HepG2 (cell line): Measurements from ENCODE around the gene NLRC3. TPM values are rescaled to one million over a fixed set of nuclear protein-coding genes. Genes with fewer than 3 reads are reported as not detected.
A peak's percentile ranks its signal among the peaks of the same experiment; 100 is the strongest.

Experiments
- ATAC-seq: fragments of 200-7000 bp; cut with Tn5 transposase; 3 replicates; pipeline ENCODE4 v1.9.1; 2020; ENCODE audit warnings: mild to moderate bottlenecking, moderate library complexity
- BruUV-seq: library from RNA; stranded (reverse); fragments of 400-500 nt; replicated peaks from 2 replicates; lab custom pipeline; 2021; lab: Mats Ljungman, UMichigan
- CTCF ChIA-PET: fragments of 300-600 bp; formaldehyde crosslinking; extraction: SDS; loops from one replicate; lab custom pipeline; 2021; ENCODE audit warnings: low total read pairs, inconsistent platforms, low intra/inter-chr PET ratio; lab: Yijun Ruan, JAX
- POLR2A ChIA-PET: fragments of 350-600 bp; sonication (Branson Sonifier 250); formaldehyde crosslinking; loops from one replicate; lab custom pipeline; 2020; ENCODE audit warnings: antibody characterized with exemption, inconsistent platforms; lab: Yijun Ruan, JAX
- DNase-seq: peaks from one replicate; pipeline ENCODE4 v3.0.0-alpha.2; 2015; ENCODE audit warnings: low spot score
- FAIRE-seq: peaks from 3 replicates; lab custom pipeline; 2011; peaks lifted over from hg19 to GRCh38; lab: Jason Lieb, UNC
- H2AFZ ChIP-seq: one replicate; pipeline ENCODE4 v1.6.1; 2011; ENCODE audit warnings: low read length, inconsistent platforms
- H3K27ac ChIP-seq: fragments of 300-600 bp; 3 replicates; pipeline ENCODE4 v1.8.0; 2011; ENCODE audit warnings: mixed run types, mild to moderate bottlenecking, mixed read lengths, low read length, inconsistent platforms; ENCODE audit not compliant: insufficient read depth; ENCODE audit errors: extremely low read length
- H3K27me3 ChIP-seq, 2 experiments: fragments of 200-600 bp in 1 of 2; 2 replicates in 1 of 2; 3 replicates in 1 of 2; pipeline versions ENCODE4 v1.6.0 to v1.8.0; 2011; ENCODE audit warnings: low read length in 2 of 2, mild to moderate bottlenecking in 2 of 2, moderate library complexity in 2 of 2, inconsistent platforms in 1 of 2; ENCODE audit not compliant: insufficient read depth in 2 of 2, control insufficient read depth in 1 of 2
- H3K36me3 ChIP-seq, 2 experiments: fragments of 200-600 bp in 1 of 2; replicated peaks in 1 of 2; 2 replicates in 1 of 2; 3 replicates in 1 of 2; pipeline versions ENCODE4 v1.5.1 to v1.8.0; 2011; ENCODE audit warnings: low read length in 2 of 2, inconsistent platforms in 1 of 2; ENCODE audit not compliant: insufficient read depth in 2 of 2, control insufficient read depth in 1 of 2
- H3K4me1 ChIP-seq: 2 replicates; pipeline ENCODE4 v1.5.1; 2012; ENCODE audit warnings: low read length, inconsistent platforms; ENCODE audit not compliant: insufficient read depth
- H3K4me2 ChIP-seq: 2 replicates; pipeline ENCODE4 v1.6.0; 2011; ENCODE audit warnings: low read depth, low read length, inconsistent platforms
- H3K4me3 ChIP-seq, 3 experiments: fragments of 200-600 bp in 1 of 3; sonication (generic), shearing (Covaris generic) in 1 of 3; replicated peaks in 1 of 3; 2 replicates each; pipeline ENCODE4 v1.5.1; 2011 to 2016; ENCODE audit warnings: low read length in 3 of 3, inconsistent platforms in 2 of 3, low read depth in 2 of 3, mild to moderate bottlenecking in 2 of 3, control low read depth in 1 of 3, mixed read lengths in 1 of 3; ENCODE audit not compliant: insufficient read depth in 1 of 3
- H3K79me2 ChIP-seq: one replicate; pipeline ENCODE4 v1.6.1; 2011; ENCODE audit warnings: low read length, inconsistent platforms; ENCODE audit not compliant: insufficient read depth
- H3K9ac ChIP-seq: 2 replicates; pipeline ENCODE4 v1.6.0; 2011; ENCODE audit warnings: mild to moderate bottlenecking, low read depth, low read length, inconsistent platforms; ENCODE audit not compliant: insufficient read depth
- H3K9me3 ChIP-seq: 2 replicates; pipeline ENCODE4 v1.5.1; 2012; ENCODE audit warnings: mild to moderate bottlenecking, low read length
- H4K20me1 ChIP-seq: 2 replicates; pipeline ENCODE4 v1.6.0; 2011; ENCODE audit warnings: inconsistent platforms, mild to moderate bottlenecking, low read length, moderate library complexity; ENCODE audit not compliant: insufficient read depth
- ATF7 ChIP-seq, 2 experiments: fragments of 450-650 bp in 1 of 2; sonication (generic) in 1 of 2; formaldehyde crosslinking in 1 of 2; IDR thresholded peaks; 2 replicates each; pipeline versions ENCODE4 v1.4.0 to v1.6.1; 2016 to 2020; ENCODE audit warnings: antibody characterized with exemption in 1 of 2, mild to moderate bottlenecking in 1 of 2, missing genetic modification reagents in 1 of 2
- ATM ChIP-seq: fragments of 450-650 bp; IDR thresholded peaks from 2 replicates; pipeline ENCODE4 v1.7.1; 2017; ENCODE audit warnings: mild to moderate bottlenecking, borderline replicate concordance
- ZNF317 ChIP-seq: sonication (generic); formaldehyde crosslinking; IDR thresholded peaks from 2 replicates; pipeline ENCODE4 v1.5.0; 2020; ENCODE audit warnings: mild to moderate bottlenecking, missing genetic modification reagents
- ZNF629 ChIP-seq: sonication (generic); formaldehyde crosslinking; conservative IDR thresholded peaks from 2 replicates; pipeline ENCODE4 v1.5.0; 2020; ENCODE audit warnings: missing genetic modification reagents
- WGBS: methylation state at CpG from one replicate; pipeline ENCODE4 v1.1.6; 2017; ENCODE audit warnings: low lambda C conversion rate; 5-methylcytosine and 5-hydroxymethylcytosine counted together
- in situ Hi-C: cut with HindIII; loops from 2 replicates; pipeline ENCODE4 v1.10.0; 2017; ENCODE audit warnings: low pct_unique_long_range_greater_than_20kb; ENCODE audit not compliant: extremely low pct_ligation_motif_present
- intact Hi-C: fragments of 100-400 bp; cut with micrococcal nuclease; formaldehyde crosslinking; loops from one replicate; pipeline ENCODE4 v1.10.0; 2022; ENCODE audit not compliant: unreplicated experiment
- polyA plus RNA-seq, 8 experiments: library from polyadenylated mRNA; depleted of rRNA in 3 of 8; stranded (reverse) in 7 of 8; unstranded in 1 of 8; fragments of >200 nt; fragmentation: Illumina TruSeq in 4 of 8; extraction: Trizol in 4 of 8; gene quantifications; 2 replicates each; pipeline versions ENCODE4 v1.2.1 to v1.2.3, GENCODE V29; 2011 to 2016; ENCODE audit warnings: low read depth in 4 of 8, missing spikeins in 1 of 8, mixed read lengths in 1 of 8; ENCODE audit not compliant: insufficient read depth in 1 of 8
- total RNA-seq, 5 experiments: library from RNA; depleted of rRNA; stranded (reverse); fragments of >200 nt; fragmentation: Illumina TruSeq; extraction: Trizol; gene quantifications; 2 replicates each; pipeline ENCODE4 v1.2.3, GENCODE V29; 2016; ENCODE audit warnings: low read depth in 1 of 5
- TF ChIP-seq, protein P1 (sequence below): sonication (generic); formaldehyde crosslinking; IDR thresholded peaks from 2 replicates; pipeline ENCODE4 v1.5.1; 2020; ENCODE audit warnings: missing genetic modification reagents, mild to moderate bottlenecking, borderline replicate concordance

NLRC3 gene
- total and polyA plus RNA-seq, 2 of the 13 experiments (the other 11 are each of a cell fraction or from before 2014, with no cell fraction given): not detected

DNA sequence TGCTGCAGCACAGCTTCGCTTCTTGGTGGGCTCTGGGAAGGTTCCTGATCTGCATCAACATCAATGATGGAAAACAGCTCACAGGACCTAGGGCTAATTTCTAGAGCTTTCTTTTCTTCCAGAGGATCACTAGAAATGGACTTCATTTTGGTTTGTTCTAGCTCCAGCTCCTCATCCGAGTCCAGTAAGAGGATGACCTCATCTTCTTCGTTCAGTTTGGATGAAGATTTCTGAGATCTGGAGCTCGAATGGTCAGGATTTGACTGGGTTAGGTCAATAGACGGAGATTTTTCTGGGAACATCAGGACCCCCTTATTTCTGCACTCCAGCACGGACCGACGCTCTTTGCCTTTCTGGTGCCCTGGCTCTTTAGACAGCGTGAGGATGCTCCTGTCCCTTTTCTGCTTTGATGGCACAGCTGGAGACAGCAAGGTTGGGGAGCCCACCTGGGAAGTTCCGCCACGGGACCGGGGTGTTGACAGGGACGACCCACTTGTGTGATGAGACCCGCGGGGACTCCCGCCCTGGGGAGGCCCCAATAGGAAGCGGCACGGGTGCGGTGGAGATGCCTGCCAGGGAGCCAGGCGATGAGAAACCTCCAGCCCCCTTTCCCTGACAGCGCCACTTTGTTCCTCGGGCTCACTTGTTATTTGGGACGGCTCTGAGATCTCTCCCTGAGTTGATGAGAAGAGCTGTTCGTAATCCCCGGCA is 12.9 kb upstream of the NLRC3 start:
- CTCF ChIA-PET: no interaction called here
- BruUV-seq: no TSS peak
- Histone ChIP-seq H3K4me1 (no peaks in the 10 kb centered on the region), H3K9me3 (no peaks in the 10 kb centered on the region), H3K36me3 (0 out of 5 replicates have a peak, but pooled peaks cover 0 to 2% of the 10 kb centered on the region in 2 experiments), H4K20me1 (no peaks in the 10 kb centered on the region), H3K79me2 (no peaks in the 10 kb centered on the region), H3K4me3 (no peak overlapping the region), H3K9ac (no peak overlapping the region), H3K27ac (no peak overlapping the region), H2AFZ (no peak overlapping the region), H3K27me3 (no peaks in the 10 kb centered on the region), H3K4me2 (no peak overlapping the region)
- ATAC-seq (no peak), FAIRE-seq (no peak), DNase-seq (no peak)
- POLR2A ChIA-PET: no interaction called here
- intact Hi-C loops (no loop called here), in situ Hi-C loops (no loop called here)
- 94% methylated on average over 22 of the region's 25 CpGs for WGBS
- TF ChIP-seq ZNF317 (CRISPR knock-in tag): no peak
- no peak for TF ChIP-seq ZNF629 (CRISPR knock-in tag)
- TF ChIP-seq, protein P1, sequence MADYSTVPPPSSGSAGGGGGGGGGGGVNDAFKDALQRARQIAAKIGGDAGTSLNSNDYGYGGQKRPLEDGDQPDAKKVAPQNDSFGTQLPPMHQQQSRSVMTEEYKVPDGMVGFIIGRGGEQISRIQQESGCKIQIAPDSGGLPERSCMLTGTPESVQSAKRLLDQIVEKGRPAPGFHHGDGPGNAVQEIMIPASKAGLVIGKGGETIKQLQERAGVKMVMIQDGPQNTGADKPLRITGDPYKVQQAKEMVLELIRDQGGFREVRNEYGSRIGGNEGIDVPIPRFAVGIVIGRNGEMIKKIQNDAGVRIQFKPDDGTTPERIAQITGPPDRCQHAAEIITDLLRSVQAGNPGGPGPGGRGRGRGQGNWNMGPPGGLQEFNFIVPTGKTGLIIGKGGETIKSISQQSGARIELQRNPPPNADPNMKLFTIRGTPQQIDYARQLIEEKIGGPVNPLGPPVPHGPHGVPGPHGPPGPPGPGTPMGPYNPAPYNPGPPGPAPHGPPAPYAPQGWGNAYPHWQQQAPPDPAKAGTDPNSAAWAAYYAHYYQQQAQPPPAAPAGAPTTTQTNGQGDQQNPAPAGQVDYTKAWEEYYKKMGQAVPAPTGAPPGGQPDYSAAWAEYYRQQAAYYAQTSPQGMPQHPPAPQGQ (CRISPR knock-in tag): no peak
- peak; percentile 76 for TF ChIP-seq ATF7 (IDR thresholded peaks at IDR 0.05)
- no peak for TF ChIP-seq ATF7 (CRISPR knock-in tag; IDR thresholded peaks at IDR 0.05)
- no peak for TF ChIP-seq ATM
